Measurements from ENCODE around the gene EXOC7.

GRCh38 chr17:76142039-76142584, 38.5 kb upstream of the EXOC7 start:
- no peak for TF ChIP-seq CTCF (IDR thresholded peaks at IDR 0.05 in 8 of 11, conservative IDR thresholded peaks at IDR 0.05 in 3 of 11)
- no peak for TF ChIP-seq POLR2A (IDR thresholded peaks at IDR 0.05)
